H7 (cell line): ENCODE measurements around the gene DOK4. TPM values are rescaled to one million over a fixed set of nuclear protein-coding genes. Genes with fewer than 3 reads are reported as not detected.

Source experiments
- DNase-seq: peaks from one replicate; pipeline ENCODE4 v3.0.0; 2012
- H3K27me3 ChIP-seq: 2 replicates; pipeline ENCODE4 v1.6.0; 2011; ENCODE audit warnings: mild to moderate bottlenecking, low read length; ENCODE audit not compliant: control insufficient read depth, insufficient read depth
- H3K36me3 ChIP-seq: replicated peaks from 2 replicates; pipeline ENCODE4 v1.5.1; 2011; ENCODE audit warnings: low read length; ENCODE audit not compliant: control insufficient read depth, insufficient read depth
- H3K4me3 ChIP-seq: 2 replicates; pipeline ENCODE4 v1.5.1; 2011; ENCODE audit warnings: low read depth, mild to moderate bottlenecking, control low read depth, low read length, moderate library complexity; ENCODE audit not compliant: insufficient read depth
- total RNA-seq: library from RNA; depleted of rRNA; stranded (reverse); fragments of >200 nt; shearing (Covaris generic); gene quantifications from 2 replicates; pipeline ENCODE4 v1.2.3, GENCODE V29; 2014

Gene DOK4
- total RNA-seq, 1 experiment from 2014 or later = 15.3 TPM

DNA sequence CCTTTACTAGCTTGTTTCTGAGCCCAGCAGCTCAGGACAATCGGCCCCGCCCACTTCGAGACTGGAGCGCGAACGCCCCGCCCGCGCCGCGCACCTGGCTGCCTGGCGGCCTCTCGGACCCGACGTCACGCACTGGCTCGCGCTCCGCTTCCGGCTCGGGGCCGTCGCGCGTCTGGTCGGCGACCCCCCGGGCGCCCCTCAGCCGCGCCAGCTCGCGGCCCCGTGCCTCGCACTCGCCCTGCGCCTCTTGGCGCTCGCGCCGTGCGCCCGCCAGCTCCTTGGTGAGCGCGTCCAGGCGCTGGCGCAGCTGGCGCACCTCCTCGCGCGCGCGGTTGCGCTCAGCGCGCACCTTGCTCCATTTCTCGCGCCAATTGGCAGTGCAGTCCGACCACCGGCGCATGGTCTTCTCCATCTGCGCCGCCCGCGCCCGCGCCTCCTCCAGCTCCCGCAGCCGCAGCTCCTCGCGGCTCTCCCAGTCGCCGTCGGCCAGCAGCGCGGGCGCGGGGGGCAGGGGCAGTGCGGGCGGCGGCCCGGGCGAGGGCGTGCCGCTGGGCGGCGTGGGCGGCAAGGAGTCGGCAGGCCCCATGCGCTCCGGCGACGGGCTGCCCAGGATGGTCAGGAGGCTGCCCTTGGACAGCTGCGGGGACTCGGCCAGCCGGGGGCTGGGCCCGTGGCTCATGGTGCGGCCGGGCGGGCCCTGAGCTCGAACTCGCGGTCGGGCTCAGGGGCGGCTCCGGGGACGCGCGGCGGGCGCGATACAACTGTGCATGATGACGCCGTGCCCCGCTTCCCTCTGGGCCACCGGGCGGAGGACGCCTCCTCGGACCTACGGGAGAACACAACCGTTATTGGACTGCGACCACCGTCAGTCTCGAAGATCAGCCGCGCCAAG is 42.5 kb upstream of the DOK4 start:
- DNase-seq = peak; percentile 97
- Histone ChIP-seq H3K4me3 (peak overlapping the region; percentile 63), H3K27me3 (peaks cover 8% of the 10 kb centered on the region), H3K36me3 (no peaks in the 10 kb centered on the region; the same call in 1 of the 2 replicates)

DNA sequence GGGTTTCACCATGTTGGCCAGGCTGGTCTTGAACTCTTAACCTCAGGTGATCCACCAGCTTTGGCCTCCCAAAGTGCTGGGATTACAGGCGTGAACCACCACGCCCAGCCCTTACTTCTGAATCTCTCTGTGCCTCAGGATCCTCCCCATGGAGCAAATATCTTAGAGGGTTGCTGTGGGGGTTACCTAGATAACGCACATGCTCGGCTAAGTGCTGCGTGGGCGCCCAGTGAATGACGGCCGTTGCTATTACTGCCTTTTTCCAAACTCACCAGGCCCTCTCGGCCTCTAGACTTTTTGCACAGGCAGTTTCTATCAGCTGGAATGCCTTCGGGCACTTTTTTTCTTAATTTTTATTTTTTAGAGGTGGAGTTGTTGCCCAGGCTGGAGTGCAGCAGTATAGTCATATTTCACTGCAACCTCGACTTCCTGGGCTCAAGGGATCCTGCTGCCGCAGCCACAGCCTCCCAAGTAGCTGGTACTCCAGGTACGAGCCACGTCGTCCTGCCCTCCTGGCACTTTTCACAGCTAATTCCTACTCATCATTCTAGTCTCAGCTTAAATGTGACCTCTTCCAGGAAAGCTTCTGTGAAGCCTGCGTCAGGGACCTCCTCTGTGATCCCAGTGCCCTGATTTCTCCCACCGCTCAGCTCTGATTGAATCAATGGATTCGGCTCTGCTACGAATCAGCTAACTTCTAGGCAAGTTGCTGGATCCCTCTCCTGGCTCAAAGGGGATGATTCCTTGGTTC is 41.5 kb upstream of the DOK4 start:
- H3K27me3 ChIP-seq = peaks cover 8% of the 10 kb centered on the region
- DNase-seq = peak; percentile 14
- no peaks in the 10 kb centered on the region; the same call in 1 of the 2 replicates for H3K36me3 ChIP-seq
- H3K4me3 ChIP-seq = peak overlapping the region; percentile 63; the same call in 1 of the 2 replicates

DNA sequence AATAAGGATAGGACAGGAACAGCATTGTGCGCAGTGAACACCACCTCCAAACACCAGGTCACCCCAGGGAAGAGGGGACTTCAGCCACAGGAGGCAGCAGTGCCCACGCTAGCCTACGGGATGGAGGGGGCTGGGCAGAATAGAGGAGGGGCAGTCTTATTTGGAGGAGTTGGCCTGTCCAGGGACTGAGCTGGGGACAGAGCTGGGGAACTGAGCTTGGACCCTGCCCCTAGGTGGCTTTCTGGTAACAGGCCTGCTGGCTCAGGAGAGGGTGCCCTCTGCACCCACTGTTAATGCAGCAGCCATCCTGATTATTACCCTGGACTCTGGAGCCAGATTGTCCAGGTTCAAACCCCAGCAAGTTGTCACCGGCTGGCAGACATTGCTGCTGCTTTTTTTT is 40.7 kb upstream of the DOK4 start:
- Histone ChIP-seq H3K4me3 (no peak overlapping the region), H3K27me3 (peaks cover 8% of the 10 kb centered on the region), H3K36me3 (no peaks in the 10 kb centered on the region; the same call in 1 of the 2 replicates)
- peak; percentile 70 for DNase-seq

DNA sequence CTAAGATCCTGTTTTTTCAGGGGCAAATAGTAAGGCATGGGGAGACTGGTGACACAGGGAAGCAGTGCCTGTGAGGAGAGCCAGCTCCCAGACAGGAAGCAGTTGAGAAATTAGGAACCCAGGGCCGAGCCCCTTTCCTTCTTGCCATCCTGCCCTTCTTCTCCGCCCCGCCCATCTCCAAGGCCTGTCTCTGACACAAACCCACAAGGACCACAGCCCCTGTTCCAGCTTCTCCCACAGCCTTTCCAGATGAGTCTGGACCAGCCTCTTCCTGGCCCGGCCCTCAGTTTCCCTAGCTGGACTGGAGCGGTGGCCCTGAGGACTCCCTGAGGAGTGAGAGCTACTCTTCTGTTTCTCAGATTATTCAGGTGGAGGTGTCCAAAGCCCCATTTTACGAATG is 40.2 kb upstream of the DOK4 start:
- H3K4me3 ChIP-seq = no peak overlapping the region
- DNase-seq = peak; percentile 25
- H3K36me3 ChIP-seq = no peaks in the 10 kb centered on the region
- H3K27me3 ChIP-seq = peaks cover 8% of the 10 kb centered on the region

DNA sequence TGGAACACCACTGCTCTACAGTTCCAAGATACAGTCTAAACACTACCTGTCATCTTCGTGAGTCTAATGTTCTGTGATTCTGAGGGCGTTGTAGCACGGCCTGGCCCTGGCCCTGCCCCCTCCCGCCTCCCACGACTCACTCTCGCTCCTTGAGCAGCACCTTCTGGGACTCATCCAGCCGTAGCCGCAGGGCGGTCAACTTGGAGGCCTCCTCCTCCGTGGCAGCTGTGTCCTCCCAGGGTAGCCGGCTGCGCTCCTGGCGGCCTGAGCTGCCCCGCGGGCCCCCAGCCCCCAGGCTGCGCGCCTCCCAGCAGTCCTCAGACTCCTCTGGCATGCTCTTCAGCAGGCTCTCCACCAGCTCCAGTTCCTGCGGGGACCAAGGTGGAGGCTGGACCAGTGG is 39.5 kb upstream of the DOK4 start:
- no peaks in the 10 kb centered on the region for H3K36me3 ChIP-seq
- H3K4me3 ChIP-seq = no peak overlapping the region
- peak; percentile 48 for DNase-seq
- H3K27me3 ChIP-seq = peaks cover 8% of the 10 kb centered on the region

DNA sequence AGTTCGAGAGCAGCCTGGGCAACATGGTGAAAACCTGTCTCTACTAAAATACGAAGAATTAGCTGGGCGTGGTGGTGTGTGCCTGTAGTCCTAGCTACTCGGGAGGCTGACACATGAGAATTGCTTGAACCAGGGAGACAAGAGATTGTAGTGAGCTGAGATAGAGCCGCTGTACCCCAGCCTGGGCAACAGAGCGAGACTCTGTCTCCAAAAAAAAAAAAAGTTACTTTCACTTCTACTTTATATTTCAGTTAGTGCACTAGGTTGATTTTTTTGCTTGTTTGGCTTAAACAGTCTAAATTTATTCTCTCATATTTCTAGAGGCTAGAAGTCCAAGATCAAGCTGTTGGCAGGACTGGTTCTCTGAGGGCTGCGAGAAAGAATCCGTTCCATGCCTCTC is 36.7 kb upstream of the DOK4 start:
- DNase-seq = no peak
- no peak overlapping the region for H3K4me3 ChIP-seq
- peaks cover 2% of the 10 kb centered on the region; the same call in 1 of the 2 replicates for H3K27me3 ChIP-seq
- H3K36me3 ChIP-seq = no peaks in the 10 kb centered on the region

DNA sequence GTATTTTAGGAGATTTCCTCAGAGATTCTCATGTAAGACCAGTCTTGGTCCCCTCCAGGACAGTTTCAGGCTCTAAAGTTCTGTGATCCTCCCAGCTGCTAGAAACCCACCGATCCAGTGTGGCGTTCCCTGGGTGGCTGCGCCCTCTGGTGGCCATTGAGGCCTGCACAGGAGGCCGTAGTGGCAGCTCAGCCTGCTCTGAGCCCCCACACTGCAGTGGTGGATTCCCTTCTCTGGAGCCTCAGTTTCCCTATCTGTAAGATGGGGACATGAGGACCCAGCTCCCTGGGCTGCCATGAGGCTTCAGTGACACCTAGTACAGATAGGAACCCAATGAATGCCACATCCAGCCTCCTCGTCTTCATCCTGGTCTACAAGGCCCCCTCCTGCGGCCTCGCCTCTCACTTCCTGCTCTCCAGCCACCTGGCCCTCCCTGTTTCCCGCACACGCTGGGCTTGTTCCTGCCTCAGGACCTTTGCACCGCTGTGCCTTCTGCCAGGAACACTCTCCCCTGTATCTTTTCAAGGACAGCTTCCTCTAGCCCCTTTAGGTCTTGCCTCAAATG is 33.6 kb upstream of the DOK4 start:
- Histone ChIP-seq H3K27me3 (no peaks in the 10 kb centered on the region), H3K36me3 (no peaks in the 10 kb centered on the region), H3K4me3 (no peak overlapping the region)
- peak; percentile 96 for DNase-seq

DNA sequence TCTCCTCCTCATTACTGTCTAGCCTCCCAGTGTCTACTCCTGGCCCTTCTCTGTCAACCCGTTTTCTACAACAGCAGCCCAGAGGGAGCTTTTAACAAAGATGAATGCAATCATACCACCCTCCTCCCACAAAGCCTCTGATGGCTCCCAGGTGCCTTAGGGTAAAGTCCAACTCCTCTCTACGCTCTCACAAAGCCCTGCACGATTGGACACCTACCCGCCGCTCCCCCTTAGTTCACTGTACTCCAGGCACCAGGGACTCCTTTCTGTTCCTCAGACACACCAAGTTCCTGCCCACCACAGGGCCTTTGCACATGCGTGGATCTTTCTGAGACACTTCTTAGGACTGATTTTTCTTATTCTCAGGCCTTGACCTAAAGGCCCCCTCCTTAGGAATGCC is 32.6 kb upstream of the DOK4 start:
- H3K4me3 ChIP-seq = no peak overlapping the region
- H3K27me3 ChIP-seq = no peaks in the 10 kb centered on the region
- no peak for DNase-seq
- H3K36me3 ChIP-seq = no peaks in the 10 kb centered on the region

DNA sequence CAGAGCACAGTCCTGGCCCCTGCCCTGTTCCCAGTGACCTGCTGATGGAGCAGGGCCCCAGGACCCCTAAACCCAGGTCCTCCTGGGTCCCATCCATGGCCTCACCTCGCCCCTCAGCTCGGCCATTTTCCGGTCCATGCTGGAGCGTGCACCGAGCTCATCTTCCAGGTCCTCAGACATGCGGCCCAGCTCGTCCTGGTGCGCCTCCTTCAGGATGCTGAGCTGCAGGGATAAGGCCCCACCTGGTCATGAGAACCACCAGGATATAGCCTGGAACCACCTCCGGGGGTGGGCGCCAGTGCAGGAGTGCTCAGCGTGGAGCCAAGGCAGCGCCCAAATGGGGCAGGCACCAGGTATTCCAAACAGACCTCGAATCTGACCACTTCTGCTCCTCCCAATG is 32.2 kb upstream of the DOK4 start:
- H3K4me3 ChIP-seq = no peak overlapping the region
- DNase-seq = peak; percentile 76
- H3K27me3 ChIP-seq = no peaks in the 10 kb centered on the region
- no peaks in the 10 kb centered on the region for H3K36me3 ChIP-seq

DNA sequence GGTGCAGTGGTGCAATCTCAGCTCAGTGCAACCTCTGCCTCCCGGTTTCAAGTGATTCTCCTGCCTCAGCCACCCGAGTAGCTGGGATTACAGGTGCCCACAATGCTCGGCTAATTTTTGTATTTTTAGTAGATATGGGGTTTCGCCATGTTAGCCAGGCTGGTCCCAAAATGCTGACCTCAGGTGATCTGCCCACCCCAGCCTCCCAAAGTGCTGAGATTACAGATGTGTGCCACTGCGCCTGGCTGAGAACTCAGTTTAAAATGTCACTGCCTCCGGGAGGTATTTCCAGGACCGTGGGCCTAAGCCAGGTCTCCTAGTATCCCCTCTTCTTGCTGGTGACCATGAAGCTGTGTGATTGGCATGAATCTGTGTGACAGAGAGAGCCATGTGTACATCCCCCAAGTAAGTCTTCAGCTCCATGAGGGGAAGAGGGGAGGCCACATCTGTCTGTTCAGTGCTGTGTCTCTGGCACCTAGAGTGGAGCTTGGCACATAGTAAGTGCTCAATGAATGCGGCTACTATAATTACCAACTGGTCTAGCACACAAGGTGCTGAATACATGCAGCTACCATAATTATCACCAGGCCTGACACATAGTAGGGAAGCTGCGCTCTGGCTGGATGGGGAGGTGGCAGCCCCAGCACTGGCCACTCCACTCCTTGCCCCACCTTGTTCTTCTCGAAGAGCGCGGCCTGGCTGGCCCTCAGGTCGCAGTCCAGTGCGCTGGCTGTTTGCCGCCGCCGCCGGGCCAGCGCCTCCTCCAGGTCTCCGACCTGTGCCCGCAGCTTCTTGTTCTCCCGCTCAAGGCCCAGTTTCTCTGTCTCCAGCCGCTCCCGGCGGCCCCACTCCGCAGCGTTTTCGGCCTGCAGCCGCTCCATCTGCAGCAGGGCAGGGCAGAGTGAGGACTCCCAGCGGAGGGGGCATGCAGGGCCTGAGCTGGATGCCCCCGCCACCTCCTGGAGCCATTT is 31.4 kb upstream of the DOK4 start:
- no peak for DNase-seq
- no peaks in the 10 kb centered on the region for H3K27me3 ChIP-seq
- no peaks in the 10 kb centered on the region for H3K36me3 ChIP-seq
- H3K4me3 ChIP-seq = no peak overlapping the region

DNA sequence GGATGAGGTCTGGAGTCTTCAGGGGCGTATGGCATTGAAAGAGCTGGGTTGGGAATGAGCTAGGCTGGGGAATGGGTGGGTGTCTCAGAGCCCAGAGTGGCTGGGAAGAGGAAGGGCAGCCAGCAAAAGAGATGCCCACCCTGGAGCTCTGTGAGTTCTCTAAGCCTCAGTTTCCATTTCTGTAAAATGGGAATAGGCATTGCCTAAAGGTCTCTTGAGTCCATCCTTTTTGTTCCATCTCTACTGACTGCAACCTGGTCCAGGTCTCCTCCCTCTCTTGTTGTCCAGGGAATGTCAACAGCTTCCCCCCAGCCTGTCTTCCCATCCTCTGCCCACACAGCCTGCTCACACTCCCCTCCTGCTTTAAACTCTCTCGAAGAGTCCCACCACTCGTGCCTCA is 30.5 kb upstream of the DOK4 start:
- H3K4me3 ChIP-seq = no peak overlapping the region
- H3K27me3 ChIP-seq = no peaks in the 10 kb centered on the region
- H3K36me3 ChIP-seq = no peaks in the 10 kb centered on the region
- DNase-seq = no peak

DNA sequence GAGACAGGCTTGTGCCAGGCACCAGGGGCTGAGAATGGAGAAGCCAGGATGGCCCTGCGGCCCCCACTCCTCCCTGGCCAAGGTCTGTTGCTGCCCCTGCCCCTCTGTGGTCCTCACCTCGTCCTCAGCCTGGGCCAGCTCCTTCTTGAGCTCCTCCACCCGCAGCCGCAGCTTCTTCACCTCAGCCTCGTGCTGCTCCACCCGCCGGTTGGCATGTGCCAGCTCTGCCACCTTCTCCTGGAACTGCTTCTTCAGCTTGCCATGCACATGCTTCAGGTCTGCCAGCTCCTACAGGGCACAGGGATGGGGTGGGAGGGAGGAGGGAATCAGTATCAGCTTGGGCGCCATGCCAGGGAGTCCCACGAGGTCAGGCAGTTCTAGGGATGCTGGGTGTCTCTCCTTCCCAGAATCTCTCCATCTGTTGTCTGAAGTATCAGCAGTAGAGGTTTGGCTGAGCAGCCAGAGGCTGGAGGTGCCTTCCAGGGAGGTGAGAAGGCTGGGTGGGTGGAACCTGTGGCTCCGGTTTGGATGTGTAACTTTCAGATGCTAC is 30.0 kb upstream of the DOK4 start:
- DNase-seq = no peak
- no peaks in the 10 kb centered on the region for H3K36me3 ChIP-seq
- H3K27me3 ChIP-seq = no peaks in the 10 kb centered on the region
- no peak overlapping the region for H3K4me3 ChIP-seq

DNA sequence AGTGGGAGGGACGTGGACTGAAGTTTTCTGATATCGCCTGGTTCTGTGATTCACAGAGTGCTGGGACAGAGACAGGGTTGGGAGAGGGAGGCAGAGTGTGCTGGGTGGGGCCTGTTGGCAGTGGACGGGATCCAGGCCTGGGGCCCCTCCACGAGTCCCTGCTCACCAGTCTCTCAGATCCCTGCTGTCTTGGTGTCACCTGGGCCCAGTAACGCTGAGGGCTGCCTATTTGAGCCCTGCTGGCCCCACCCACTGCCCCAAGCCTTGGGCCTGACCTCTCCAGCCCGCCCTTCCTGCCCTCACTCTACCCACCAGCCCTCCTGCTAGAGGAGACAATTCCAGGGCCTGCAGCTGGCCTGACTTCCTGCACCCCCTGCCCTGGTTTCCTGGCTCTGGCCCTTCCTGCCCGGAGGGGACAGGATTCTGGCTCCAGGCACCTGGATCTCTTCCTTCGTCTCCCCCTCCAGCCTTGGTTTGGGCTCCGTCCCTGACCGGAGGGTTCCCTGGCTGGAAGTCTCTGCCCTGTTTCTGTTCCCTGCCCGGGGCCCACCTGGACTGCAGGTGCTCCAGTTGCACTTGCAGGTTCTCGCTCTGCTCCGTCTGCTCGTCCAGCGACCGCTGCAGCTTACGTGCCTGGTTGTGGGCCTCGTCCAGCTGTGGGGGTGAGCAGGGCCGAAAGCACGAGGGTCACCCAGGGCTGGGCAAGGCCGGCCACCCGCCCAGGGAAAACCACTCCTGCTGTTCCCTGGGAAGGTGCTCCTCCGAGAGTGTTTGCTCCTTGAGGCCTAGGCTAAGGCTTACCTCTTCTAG is 28.7 kb upstream of the DOK4 start:
- no peak overlapping the region for H3K4me3 ChIP-seq
- no peaks in the 10 kb centered on the region for H3K36me3 ChIP-seq
- peak; percentile 71 for DNase-seq
- no peaks in the 10 kb centered on the region for H3K27me3 ChIP-seq
